ENCODE data around the gene SLFN5. TPM values are rescaled to one million over a fixed set of nuclear protein-coding genes. Genes with fewer than 3 reads are reported as not detected.

SLFN5 gene
- total RNA-seq, 2 experiments from 2014 or later = 28.5 to 32.7 TPM

DNA sequence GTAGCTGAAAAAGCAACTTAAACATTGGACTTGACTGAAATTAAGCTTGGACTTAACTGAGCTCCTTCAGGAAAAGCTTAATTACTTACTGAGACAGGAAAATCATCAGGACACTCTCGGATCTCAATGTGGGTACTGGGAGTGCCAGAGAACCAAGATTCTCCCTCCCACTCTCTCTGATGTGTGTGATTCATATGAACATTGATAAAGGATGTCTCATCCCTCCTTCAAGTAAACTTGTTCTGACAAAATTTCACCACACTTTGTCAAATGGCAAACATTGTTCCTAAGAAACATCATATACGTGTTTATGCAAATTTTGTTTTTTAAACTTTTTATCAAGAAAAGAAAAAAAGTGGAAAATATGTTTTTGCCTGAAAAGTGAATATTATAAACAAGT is 4.1 kb upstream of the SLFN5 start:
- Mint-ChIP-seq H3K4me3 (peak overlapping the region; percentile 99), H3K27ac (peak overlapping the region; percentile 100), H3K4me1 (ENCODE audit: low read depth) (peaks cover 62% of the 10 kb centered on the region), H3K9me3 (peaks cover 3% of the 10 kb centered on the region), H3K27me3 (no peaks in the 10 kb centered on the region), H3K36me3 (ENCODE audit: low read depth) (peaks cover 54% of the 10 kb centered on the region)
- Histone ChIP-seq H3K4me3 (ENCODE audit: low read length) (peak overlapping the region; percentile 99), H3K36me3 (ENCODE audit: insufficient read depth, low read length) (no peaks in the 10 kb centered on the region), H3K9me3 (ENCODE audit: control insufficient read depth in 1 of 2, insufficient read depth in 1 of 2, low read length in 2 of 2) (no peaks in the 10 kb centered on the region), H3K27ac (ENCODE audit: low read depth in 1 of 2, low read length in 2 of 2) (peak overlapping the region; percentile 41 to 99), H3K4me1 (ENCODE audit: insufficient read depth, low read length) (peaks cover 53% of the 10 kb centered on the region), H3K27me3 (ENCODE audit: control insufficient read depth in 1 of 2, insufficient read depth in 2 of 2, low read length in 2 of 2) (no peaks in the 10 kb centered on the region)
- POLR2A ChIA-PET = interaction anchor here (0.7 to 10.9 kb wide), 14 partner anchors 10 to 340 kb away, joined by 3 to 440 read pairs (median 6); partner anchors contain the start of genes PEX12, SLFN11 and SLFN12L
- CTCF ChIA-PET = interaction anchor here (1.0 to 2.2 kb wide), 5 partner anchors 11 to 301 kb away, joined by 3 to 9 read pairs (median 7); no protein-coding TSS in a partner anchor
- intact Hi-C loops (cut with DNase I, micrococcal nuclease) = no loop called here
- DNase-seq (no peak), ATAC-seq (ENCODE audit: poor library complexity) (no peak)
- TF ChIP-seq, protein P1, sequence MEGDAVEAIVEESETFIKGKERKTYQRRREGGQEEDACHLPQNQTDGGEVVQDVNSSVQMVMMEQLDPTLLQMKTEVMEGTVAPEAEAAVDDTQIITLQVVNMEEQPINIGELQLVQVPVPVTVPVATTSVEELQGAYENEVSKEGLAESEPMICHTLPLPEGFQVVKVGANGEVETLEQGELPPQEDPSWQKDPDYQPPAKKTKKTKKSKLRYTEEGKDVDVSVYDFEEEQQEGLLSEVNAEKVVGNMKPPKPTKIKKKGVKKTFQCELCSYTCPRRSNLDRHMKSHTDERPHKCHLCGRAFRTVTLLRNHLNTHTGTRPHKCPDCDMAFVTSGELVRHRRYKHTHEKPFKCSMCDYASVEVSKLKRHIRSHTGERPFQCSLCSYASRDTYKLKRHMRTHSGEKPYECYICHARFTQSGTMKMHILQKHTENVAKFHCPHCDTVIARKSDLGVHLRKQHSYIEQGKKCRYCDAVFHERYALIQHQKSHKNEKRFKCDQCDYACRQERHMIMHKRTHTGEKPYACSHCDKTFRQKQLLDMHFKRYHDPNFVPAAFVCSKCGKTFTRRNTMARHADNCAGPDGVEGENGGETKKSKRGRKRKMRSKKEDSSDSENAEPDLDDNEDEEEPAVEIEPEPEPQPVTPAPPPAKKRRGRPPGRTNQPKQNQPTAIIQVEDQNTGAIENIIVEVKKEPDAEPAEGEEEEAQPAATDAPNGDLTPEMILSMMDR (IDR thresholded peaks at IDR 0.05) = no peak

DNA sequence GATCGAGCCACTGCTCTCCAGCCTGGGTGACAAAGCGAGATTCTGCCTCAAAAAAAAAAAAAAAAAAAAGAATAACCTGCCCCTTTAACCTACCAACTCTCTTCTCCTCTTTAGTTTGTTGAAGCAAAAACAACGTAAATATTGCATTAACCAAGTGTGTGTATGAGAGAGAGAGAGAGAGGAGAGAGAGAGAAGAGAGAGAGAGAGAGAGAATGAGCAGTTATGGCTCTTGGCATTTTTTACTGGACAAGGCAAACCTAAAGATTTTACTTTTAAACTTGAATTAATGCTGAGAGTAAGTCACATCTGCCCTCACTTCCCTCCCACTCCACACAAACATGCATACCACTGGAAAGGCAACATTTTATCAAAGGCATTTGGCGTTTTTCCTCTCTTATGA is 3.0 kb upstream of the SLFN5 start:
- TF ChIP-seq, protein P1 (IDR thresholded peaks at IDR 0.05) = no peak
- H3K27ac ChIP-seq (ENCODE audit: low read depth in 1 of 2, low read length in 2 of 2) = peak overlapping the region; percentile 42 to 99

DNA sequence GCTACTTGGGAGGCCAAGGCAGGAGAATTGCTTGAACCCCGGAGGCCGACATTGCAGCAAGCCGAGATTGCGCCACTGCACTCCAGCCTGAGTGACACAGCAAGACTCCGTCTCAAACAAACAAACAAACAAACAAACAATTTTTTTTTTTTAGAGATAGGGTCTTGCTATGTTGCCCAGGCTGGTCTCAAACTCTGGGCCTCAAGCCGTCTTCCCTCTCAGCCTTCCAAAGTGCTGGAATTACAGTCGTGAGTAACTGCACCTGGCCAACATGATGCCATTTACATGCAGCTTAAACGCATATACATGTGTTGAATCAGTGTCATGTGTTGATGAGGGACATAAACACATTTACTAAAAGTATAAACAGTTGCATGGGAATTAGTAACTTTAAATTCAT is 2.0 kb upstream of the SLFN5 start:
- H3K9me3 ChIP-seq (ENCODE audit: control insufficient read depth in 1 of 2, insufficient read depth in 1 of 2, low read length in 2 of 2) = no peaks in the 10 kb centered on the region
- no peaks in the 10 kb centered on the region for H3K27me3 ChIP-seq (ENCODE audit: control insufficient read depth in 1 of 2, insufficient read depth in 2 of 2, low read length in 2 of 2)
- peak overlapping the region; percentile 99 for H3K4me3 ChIP-seq (ENCODE audit: low read length)
- no peak for ATAC-seq (ENCODE audit: poor library complexity)
- H3K27me3 Mint-ChIP-seq = no peaks in the 10 kb centered on the region
- H3K4me1 Mint-ChIP-seq (ENCODE audit: low read depth) = peaks cover 63% of the 10 kb centered on the region
- CTCF ChIA-PET = interaction anchor here (1.2 to 4.5 kb wide), 7 partner anchors 23 to 298 kb away, joined by 3 to 19 read pairs (median 9); no protein-coding TSS in a partner anchor
- peaks cover 75% of the 10 kb centered on the region for H3K36me3 Mint-ChIP-seq (ENCODE audit: low read depth)
- TF ChIP-seq, protein P1 (IDR thresholded peaks at IDR 0.05) = no peak
- H3K27ac ChIP-seq (ENCODE audit: low read depth in 1 of 2, low read length in 2 of 2) = peak overlapping the region; percentile 92 to 99
- H3K9me3 Mint-ChIP-seq = no peaks in the 10 kb centered on the region
- intact Hi-C loops (cut with DNase I, micrococcal nuclease) = loop anchor here in 1 of 2 experiments (1.0 to 10.0 kb wide), 3 partner anchors 69 to 504 kb away; partner anchors contain the start of gene SLFN11
- peak overlapping the region; percentile 99 for H3K4me3 Mint-ChIP-seq
- peaks cover 14% of the 10 kb centered on the region for H3K36me3 ChIP-seq (ENCODE audit: insufficient read depth, low read length)
- no peak for DNase-seq
- H3K4me1 ChIP-seq (ENCODE audit: insufficient read depth, low read length) = peaks cover 44% of the 10 kb centered on the region
- POLR2A ChIA-PET = interaction anchor here (0.7 to 10.9 kb wide), 34 partner anchors 9 to 525 kb away, joined by 3 to 440 read pairs (median 5); partner anchors contain the start of genes NLE1, PEX12, SLFN11 and SLFN12L
- peak overlapping the region; percentile 100 for H3K27ac Mint-ChIP-seq

More for the DNA sequence above, 3.0 kb upstream of the SLFN5 start:
- no peaks in the 10 kb centered on the region for H3K27me3 Mint-ChIP-seq
- intact Hi-C loops (cut with DNase I, micrococcal nuclease) = loop anchor here in 1 of 2 experiments (10.0 kb wide), 2 partner anchors 135 to 505 kb away; partner anchors contain the start of gene SLFN11
- peaks cover 4% of the 10 kb centered on the region for H3K36me3 ChIP-seq (ENCODE audit: insufficient read depth, low read length)
- CTCF ChIA-PET = interaction anchor here (0.8 to 4.5 kb wide), 8 partner anchors 12 to 300 kb away, joined by 3 to 14 read pairs (median 7); no protein-coding TSS in a partner anchor
- peaks cover 64% of the 10 kb centered on the region for H3K36me3 Mint-ChIP-seq (ENCODE audit: low read depth)
- peak overlapping the region; percentile 100 for H3K27ac Mint-ChIP-seq
- peaks cover 53% of the 10 kb centered on the region for H3K4me1 ChIP-seq (ENCODE audit: insufficient read depth, low read length)
- H3K4me1 Mint-ChIP-seq (ENCODE audit: low read depth) = peaks cover 63% of the 10 kb centered on the region
- no peaks in the 10 kb centered on the region for H3K27me3 ChIP-seq (ENCODE audit: control insufficient read depth in 1 of 2, insufficient read depth in 2 of 2, low read length in 2 of 2)
- H3K4me3 Mint-ChIP-seq = peak overlapping the region; percentile 99
- no peaks in the 10 kb centered on the region for H3K9me3 ChIP-seq (ENCODE audit: control insufficient read depth in 1 of 2, insufficient read depth in 1 of 2, low read length in 2 of 2)
- POLR2A ChIA-PET = interaction anchor here (0.7 to 10.9 kb wide), 26 partner anchors 8 to 507 kb away, joined by 3 to 440 read pairs (median 8); partner anchors contain the start of genes SLFN11 and SLFN12L
- ATAC-seq (ENCODE audit: poor library complexity) = no peak
- DNase-seq = no peak
- H3K9me3 Mint-ChIP-seq = peaks cover 3% of the 10 kb centered on the region
- H3K4me3 ChIP-seq (ENCODE audit: low read length) = peak overlapping the region; percentile 99

Data from CD4-positive, alpha-beta T cell (primary cell).